Osteoblast (primary cell): ENCODE data around the gene SOX6. TPM values are rescaled to one million over a fixed set of nuclear protein-coding genes. Genes with fewer than 3 reads are reported as not detected.

ENCODE experiments used
- DNase-seq: peaks from one replicate; pipeline ENCODE4 v3.0.0; 2011; ENCODE audit warnings: low spot score, mixed read lengths; ENCODE audit not compliant: insufficient read length; ENCODE audit errors: missing footprints
- H2AFZ ChIP-seq: 2 replicates; pipeline ENCODE4 v1.6.0; 2011; ENCODE audit warnings: mild to moderate bottlenecking, low read length
- H3K27ac ChIP-seq: 2 replicates; pipeline ENCODE4 v1.5.1; 2011; ENCODE audit warnings: mild to moderate bottlenecking, low read depth, low read length, moderate library complexity
- H3K27me3 ChIP-seq: 2 replicates; pipeline ENCODE4 v1.6.0; 2012; ENCODE audit warnings: mild to moderate bottlenecking, control low read depth, inconsistent platforms, low read length, moderate library complexity; ENCODE audit not compliant: insufficient read depth
- H3K36me3 ChIP-seq: 2 replicates; pipeline ENCODE4 v1.5.1; 2011; ENCODE audit warnings: mild to moderate bottlenecking, low read length, control low read depth, moderate library complexity; ENCODE audit not compliant: insufficient read depth
- H3K4me1 ChIP-seq: 2 replicates; pipeline ENCODE4 v1.5.1; 2011; ENCODE audit warnings: mild to moderate bottlenecking, low read length, control low read depth, moderate library complexity; ENCODE audit not compliant: insufficient read depth
- H3K4me2 ChIP-seq: 2 replicates; pipeline ENCODE4 v1.6.0; 2011; ENCODE audit warnings: mild to moderate bottlenecking, low read length; ENCODE audit not compliant: insufficient read depth
- H3K4me3 ChIP-seq: fragments of 200-600 bp; sonication (generic); 3 replicates; pipeline ENCODE4 v1.5.1; 2012; ENCODE audit warnings: mild to moderate bottlenecking, low read length, inconsistent platforms; ENCODE audit not compliant: insufficient read depth
- H3K79me2 ChIP-seq: 2 replicates; pipeline ENCODE4 v1.6.0; 2012; ENCODE audit warnings: mild to moderate bottlenecking, low read length, control low read depth, inconsistent platforms; ENCODE audit not compliant: insufficient read depth
- H3K9me3 ChIP-seq: 2 replicates; pipeline ENCODE4 v1.5.1; 2011; ENCODE audit warnings: low read depth, low read length, control low read depth
- H4K20me1 ChIP-seq: 2 replicates; pipeline ENCODE4 v1.6.0; 2012; ENCODE audit warnings: mild to moderate bottlenecking, low read length, control low read depth; ENCODE audit not compliant: insufficient read depth
- total RNA-seq: library from RNA; depleted of rRNA; stranded (reverse); fragments of >200 nt; gene quantifications from 2 replicates; pipeline ENCODE4 v1.2.3, GENCODE V29; 2012
- TF ChIP-seq, protein P1 (sequence below): IDR thresholded peaks from 2 replicates; pipeline ENCODE4 v1.5.1; 2011; ENCODE audit warnings: mild to moderate bottlenecking, low read depth, low read length, moderate library complexity; ENCODE audit errors: extremely low read depth

Gene SOX6
- total RNA-seq, 1 donor: 3.3 TPM

DNA sequence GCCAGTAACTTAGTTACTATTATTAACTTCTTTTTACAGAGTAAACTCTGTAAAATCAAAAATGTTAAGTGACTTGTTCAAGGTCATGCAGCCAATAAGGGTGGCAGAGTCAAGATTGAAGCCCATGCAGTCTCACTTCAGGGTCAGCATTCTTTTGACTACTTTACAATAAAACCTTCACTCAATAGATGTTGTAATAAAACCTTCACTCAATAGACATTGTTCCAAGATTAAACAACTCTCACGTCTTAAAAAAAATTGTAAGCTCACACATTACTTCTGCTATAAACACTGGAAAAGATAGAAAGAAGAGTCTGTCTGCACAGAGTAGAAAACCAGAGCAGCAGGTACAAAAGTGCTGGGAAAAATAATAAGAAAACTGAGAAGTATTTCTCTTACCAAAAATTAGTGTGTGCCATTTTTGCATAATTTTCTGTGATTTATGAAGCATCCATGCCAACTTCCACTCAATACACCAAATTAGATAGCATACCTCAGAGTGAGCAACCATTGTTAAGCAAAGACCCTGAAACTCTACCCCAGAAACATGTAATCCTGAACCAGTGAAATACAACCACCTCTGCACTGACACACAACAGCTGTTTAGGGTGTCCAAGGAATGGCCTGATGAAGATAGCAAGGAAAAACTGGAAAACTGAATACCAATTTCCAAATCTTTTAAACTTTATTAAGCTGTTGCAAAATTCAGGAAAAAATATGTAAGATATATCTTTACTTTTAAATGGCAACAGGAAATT, 4.9 kb upstream of the SOX6 start:
- H3K36me3 ChIP-seq: no peaks in the 10 kb centered on the region
- H3K9me3 ChIP-seq: no peaks in the 10 kb centered on the region
- TF ChIP-seq, protein P1, sequence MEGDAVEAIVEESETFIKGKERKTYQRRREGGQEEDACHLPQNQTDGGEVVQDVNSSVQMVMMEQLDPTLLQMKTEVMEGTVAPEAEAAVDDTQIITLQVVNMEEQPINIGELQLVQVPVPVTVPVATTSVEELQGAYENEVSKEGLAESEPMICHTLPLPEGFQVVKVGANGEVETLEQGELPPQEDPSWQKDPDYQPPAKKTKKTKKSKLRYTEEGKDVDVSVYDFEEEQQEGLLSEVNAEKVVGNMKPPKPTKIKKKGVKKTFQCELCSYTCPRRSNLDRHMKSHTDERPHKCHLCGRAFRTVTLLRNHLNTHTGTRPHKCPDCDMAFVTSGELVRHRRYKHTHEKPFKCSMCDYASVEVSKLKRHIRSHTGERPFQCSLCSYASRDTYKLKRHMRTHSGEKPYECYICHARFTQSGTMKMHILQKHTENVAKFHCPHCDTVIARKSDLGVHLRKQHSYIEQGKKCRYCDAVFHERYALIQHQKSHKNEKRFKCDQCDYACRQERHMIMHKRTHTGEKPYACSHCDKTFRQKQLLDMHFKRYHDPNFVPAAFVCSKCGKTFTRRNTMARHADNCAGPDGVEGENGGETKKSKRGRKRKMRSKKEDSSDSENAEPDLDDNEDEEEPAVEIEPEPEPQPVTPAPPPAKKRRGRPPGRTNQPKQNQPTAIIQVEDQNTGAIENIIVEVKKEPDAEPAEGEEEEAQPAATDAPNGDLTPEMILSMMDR: no peak
- H3K4me2 ChIP-seq: no peak overlapping the region
- DNase-seq: no peak
- no peak overlapping the region for H2AFZ ChIP-seq
- no peaks in the 10 kb centered on the region for H4K20me1 ChIP-seq
- H3K79me2 ChIP-seq: no peaks in the 10 kb centered on the region
- H3K4me3 ChIP-seq: no peak overlapping the region
- H3K27me3 ChIP-seq: no peaks in the 10 kb centered on the region
- peaks cover 10% of the 10 kb centered on the region for H3K4me1 ChIP-seq
- H3K27ac ChIP-seq: no peak overlapping the region

DNA sequence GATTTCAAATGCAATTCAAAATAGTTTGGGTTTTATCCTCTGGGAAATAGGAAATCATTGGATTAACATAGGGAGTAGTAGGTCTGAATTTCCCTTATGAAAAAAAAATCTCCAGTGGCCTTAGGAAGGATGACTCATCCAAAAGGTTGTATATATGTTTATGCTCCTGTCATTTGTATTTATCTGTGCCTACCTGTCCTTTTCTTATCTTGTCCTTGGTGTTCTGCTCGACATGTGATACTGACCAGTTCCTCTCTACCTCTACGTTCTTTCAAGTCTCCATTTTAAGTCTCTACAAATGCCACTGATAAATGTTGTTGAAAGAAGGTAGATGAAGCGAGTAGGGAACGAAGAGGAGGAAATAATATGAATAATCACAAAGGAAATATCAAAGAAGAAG, 3.0 kb upstream of the SOX6 start:
- no peak overlapping the region for H3K27ac ChIP-seq
- no peaks in the 10 kb centered on the region for H4K20me1 ChIP-seq
- H3K4me1 ChIP-seq: peaks cover 10% of the 10 kb centered on the region
- H3K27me3 ChIP-seq: no peaks in the 10 kb centered on the region
- H3K36me3 ChIP-seq: no peaks in the 10 kb centered on the region
- H2AFZ ChIP-seq: no peak overlapping the region
- H3K4me2 ChIP-seq: no peak overlapping the region
- DNase-seq: no peak
- TF ChIP-seq, protein P1: no peak
- no peaks in the 10 kb centered on the region for H3K9me3 ChIP-seq
- H3K4me3 ChIP-seq: no peak overlapping the region
- H3K79me2 ChIP-seq: no peaks in the 10 kb centered on the region

DNA sequence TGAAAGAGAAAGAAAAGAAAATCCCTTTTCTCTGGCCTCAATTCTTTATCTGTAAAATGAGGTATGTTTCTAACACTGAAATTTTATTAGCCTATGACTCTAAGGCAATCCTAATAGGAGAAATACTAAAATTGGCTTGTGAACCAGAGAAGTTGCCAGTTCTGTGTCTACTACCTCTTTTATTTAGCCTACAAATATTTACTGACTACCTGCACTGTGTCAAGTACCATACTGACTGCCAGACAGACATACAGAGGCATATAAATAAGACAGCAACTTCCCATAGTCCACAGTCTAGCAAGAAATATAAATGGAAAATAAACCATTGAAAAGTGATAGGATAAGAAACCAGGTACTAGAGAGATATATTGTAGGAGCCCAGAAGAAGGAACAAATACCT, 2.4 kb upstream of the SOX6 start:
- Histone ChIP-seq H4K20me1 (no peaks in the 10 kb centered on the region), H3K27me3 (no peaks in the 10 kb centered on the region), H3K27ac (no peak overlapping the region), H3K4me2 (no peak overlapping the region), H3K36me3 (no peaks in the 10 kb centered on the region), H3K79me2 (no peaks in the 10 kb centered on the region), H3K4me1 (peaks cover 10% of the 10 kb centered on the region), H3K9me3 (no peaks in the 10 kb centered on the region), H3K4me3 (no peak overlapping the region), H2AFZ (no peak overlapping the region)
- no peak for DNase-seq
- TF ChIP-seq, protein P1: no peak

DNA sequence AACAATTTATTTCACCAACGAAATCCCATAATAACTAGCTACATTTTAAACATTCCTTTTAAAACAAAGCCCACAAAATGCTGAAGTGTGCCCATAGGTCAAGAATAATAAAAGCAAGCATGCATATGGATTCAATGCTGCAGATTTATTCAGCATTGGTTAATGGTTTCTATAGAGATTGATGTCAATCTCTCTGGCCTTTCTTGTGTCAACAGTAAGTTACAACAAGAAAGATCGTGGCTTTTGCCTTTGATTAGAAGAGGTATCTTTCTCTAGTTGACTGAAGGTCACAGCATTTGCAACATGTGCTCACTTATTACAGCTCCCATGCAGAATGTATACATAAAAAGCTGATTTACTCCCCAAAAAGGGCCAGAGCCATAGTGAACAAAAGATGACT, 1.4 kb upstream of the SOX6 start:
- H3K9me3 ChIP-seq: no peaks in the 10 kb centered on the region
- TF ChIP-seq, protein P1: no peak
- no peak for DNase-seq
- H3K79me2 ChIP-seq: no peaks in the 10 kb centered on the region
- no peaks in the 10 kb centered on the region for H3K36me3 ChIP-seq
- no peak overlapping the region for H3K4me2 ChIP-seq
- peaks cover 10% of the 10 kb centered on the region for H3K4me1 ChIP-seq
- no peak overlapping the region for H3K27ac ChIP-seq
- H3K27me3 ChIP-seq: no peaks in the 10 kb centered on the region
- H2AFZ ChIP-seq: no peak overlapping the region
- no peak overlapping the region for H3K4me3 ChIP-seq
- no peaks in the 10 kb centered on the region for H4K20me1 ChIP-seq
